Ascending aorta (tissue), 2 donors: ENCODE measurements around the gene ASB8. TPM values are rescaled to one million over a fixed set of nuclear protein-coding genes. Genes with fewer than 3 reads are reported as not detected.
"Not testable (repeated sequence)": the region's sequence is repeated elsewhere in the genome, so short reads cannot be mapped to it uniquely, and the experiment has no call there.

Source experiments
- DNase-seq, 2 donors: peaks; one replicate each; pipeline ENCODE4 v3.0.0-alpha.2; 2019; ENCODE audit warnings: low spot score in 2 of 2
- H3K27ac ChIP-seq, 2 donors: fragments of 200-600 bp; sonication (generic); one replicate each; pipeline ENCODE4 v1.5.1; 2016 to 2017; ENCODE audit warnings: mild to moderate bottlenecking in 1 of 2
- H3K27me3 ChIP-seq: fragments of 200-600 bp; sonication (generic); one replicate; pipeline ENCODE4 v1.5.1; 2017
- H3K36me3 ChIP-seq, 2 donors: fragments of 200-600 bp; sonication (generic); one replicate each; pipeline ENCODE4 v1.5.1; 2016
- H3K4me1 ChIP-seq, 2 donors: fragments of 200-600 bp; sonication (generic); one replicate each; pipeline ENCODE4 v1.5.1; 2016 to 2017; ENCODE audit warnings: mild to moderate bottlenecking in 1 of 2
- H3K4me3 ChIP-seq, 2 donors: fragments of 200-600 bp; sonication (generic); one replicate each; pipeline ENCODE4 v1.5.1; 2016 to 2017; ENCODE audit warnings: mild to moderate bottlenecking in 1 of 2
- H3K9me3 ChIP-seq, 2 donors: fragments of 200-600 bp; sonication (generic); one replicate each; pipeline ENCODE4 v1.5.1; 2016
- CTCF ChIP-seq, 3 experiments: fragments of 200-600 bp in 2 of 3; fragments of 450-650 bp in 1 of 3; sonication (generic) in 2 of 3; IDR thresholded peaks; one replicate each; pipeline ENCODE4 v1.5.1; 2016 to 2019; ENCODE audit warnings: antibody characterized with exemption in 3 of 3, mild to moderate bottlenecking in 1 of 3, moderate library complexity in 1 of 3
- intact Hi-C: fragments of 100-400 bp; cut with DNase I; formaldehyde crosslinking; loops from one replicate; pipeline ENCODE4 v1.15.1; 2023
- total RNA-seq: library from RNA; depleted of rRNA; stranded (reverse); fragments of >200 nt; gene quantifications from one replicate; pipeline ENCODE4 v1.1.0, GENCODE V29; 2016

ASB8 gene
- total RNA-seq, 1 donor from 2014 or later = 23.7 TPM

GRCh38 chr12:48119078-48119833 is 38.1 kb downstream of the ASB8 start, which contains the start of gene PFKM:
Gene PFKM, plus strand, starts transcription at chr12:48119364. Its CDS starts 3,411 bp downstream, at chr12:48122775.
- peak within 1 kb of the TSS; percentile 9 to 63 for H3K27ac ChIP-seq

GRCh38 chr12:48118284-48118871 is 38.9 kb downstream of the ASB8 start:
- Histone ChIP-seq H3K4me1 (peaks cover 2 to 5% of the 10 kb centered on the region in 2 donors), H3K4me3 (peak overlapping the region in 1 of 2 donors; percentile 79), H3K36me3 (peaks cover 0 to 9% of the 10 kb centered on the region in 2 donors), H3K27ac (peak overlapping the region; percentile 9 to 20), H3K27me3 (no peaks in the 10 kb centered on the region), H3K9me3 (no peaks in the 10 kb centered on the region)
- no peak for TF ChIP-seq CTCF (IDR thresholded peaks at IDR 0.05)
- no peak for DNase-seq
- intact Hi-C loops = no loop called here

More at GRCh38 chr12:48119078-48119833, 38.1 kb downstream of the ASB8 start, which contains the start of gene PFKM:
- intact Hi-C loops = loop anchor here (1.0 kb wide), 1 partner anchor 13 kb away; the partner anchor contains the start of gene SENP1
- H3K9me3 ChIP-seq = no peaks in the 10 kb centered on the region
- H3K4me3 ChIP-seq = peak within 1 kb of the TSS; percentile 63 to 79
- TF ChIP-seq CTCF (IDR thresholded peaks at IDR 0.05) = no peak
- peaks cover 4 to 13% of the 10 kb centered on the region in 2 donors for H3K36me3 ChIP-seq
- no peaks in the 10 kb centered on the region for H3K27me3 ChIP-seq
- peak; percentile 39 to 93 for DNase-seq
- peaks cover 2 to 5% of the 10 kb centered on the region in 2 donors for H3K4me1 ChIP-seq

- intact Hi-C loops = no loop called here
- H3K27me3 ChIP-seq = no peaks in the 10 kb centered on the region
- H3K27ac ChIP-seq = no peak overlapping the region
- H3K4me3 ChIP-seq = no peak overlapping the region
- DNase-seq = no peak
- no peaks in the 10 kb centered on the region for H3K36me3 ChIP-seq
- no peak for TF ChIP-seq CTCF (IDR thresholded peaks at IDR 0.05)
- H3K4me1 ChIP-seq = peaks cover under 1 to 5% of the 10 kb centered on the region in 2 donors
- no peaks in the 10 kb centered on the region for H3K9me3 ChIP-seq
Measured at GRCh38 chr12:48115957-48116356, 41.4 kb downstream of the ASB8 start.

- DNase-seq, H3K36me3 ChIP-seq, H3K27me3 ChIP-seq, H3K9me3 ChIP-seq, intact Hi-C loops, H3K27ac ChIP-seq, H3K4me3 ChIP-seq, H3K4me1 ChIP-seq: not testable (repeated sequence)
Measured at GRCh38 chr12:48111312-48111693, 46.0 kb downstream of the ASB8 start.

- Histone ChIP-seq H3K9me3 (no peaks in the 10 kb centered on the region), H3K4me1 (peaks cover 0 to 6% of the 10 kb centered on the region in 2 donors), H3K27ac (no peak overlapping the region), H3K27me3 (no peaks in the 10 kb centered on the region), H3K4me3 (no peak overlapping the region), H3K36me3 (no peaks in the 10 kb centered on the region)
- no peak for TF ChIP-seq CTCF (IDR thresholded peaks at IDR 0.05)
- no peak for DNase-seq
- intact Hi-C loops = no loop called here
Measured at GRCh38 chr12:48110691-48111311, 46.5 kb downstream of the ASB8 start.
